ENCODE measurements around the gene UBR1. TPM values are rescaled to one million over a fixed set of nuclear protein-coding genes. Genes with fewer than 3 reads are reported as not detected.
"Not testable (repeated sequence)": the region's sequence is repeated elsewhere in the genome, so short reads cannot be mapped to it uniquely, and the experiment has no call there.

UBR1 gene
- total RNA-seq, 2 experiments from 2014 or later, result 42.6 to 45.9 TPM

DNA sequence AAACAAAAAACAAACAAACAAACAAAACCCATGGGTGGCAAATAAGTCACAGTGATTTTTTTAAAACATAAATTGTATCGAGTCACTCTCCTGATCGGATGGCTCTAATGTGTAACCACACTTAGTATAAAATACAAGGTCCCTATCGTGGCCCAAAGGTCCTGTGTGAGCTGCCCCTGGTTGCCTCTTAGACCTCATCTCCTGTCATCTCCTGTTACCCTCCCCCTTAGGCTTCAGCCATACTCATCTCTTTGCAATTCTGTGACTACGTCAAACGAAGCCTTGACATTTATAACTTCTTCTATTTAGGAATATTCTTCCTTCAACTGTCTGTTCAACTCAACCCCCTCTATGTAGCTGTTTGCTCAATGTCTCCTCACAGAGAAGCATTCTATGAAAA lies 141.4 kb downstream of the UBR1 start:
- H3K36me3 ChIP-seq (ENCODE audit: insufficient read depth, low read length), result peaks cover 63% of the 10 kb centered on the region
- H3K27ac Mint-ChIP-seq, result no peak overlapping the region
- CTCF ChIA-PET, result no interaction called here

DNA sequence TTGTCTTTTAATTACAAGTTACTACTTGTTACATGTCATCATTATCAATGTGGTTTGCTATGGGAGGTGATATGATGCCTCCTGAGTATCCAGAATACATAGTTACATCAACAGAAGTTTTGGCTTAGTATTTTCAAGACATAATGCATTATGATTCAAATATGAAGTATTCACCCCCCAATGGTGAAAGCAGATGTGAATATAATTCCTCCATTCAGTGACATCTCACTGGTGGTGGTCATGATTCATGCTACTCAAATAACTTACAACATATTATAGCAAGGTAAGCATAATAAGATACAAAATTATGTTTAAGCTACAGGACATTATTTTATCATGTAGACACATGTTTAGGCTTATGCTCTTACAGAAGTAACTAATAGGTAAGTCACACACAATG lies 150.3 kb downstream of the UBR1 start:
- ChIA-PET POLR2A (no interaction called here), CTCF (no interaction called here)
- H3K27me3 Mint-ChIP-seq, result no peaks in the 10 kb centered on the region
- intact Hi-C loops (cut with DNase I, micrococcal nuclease), result no loop called here
- Histone ChIP-seq H3K27ac (ENCODE audit: low read depth in 1 of 2, low read length in 2 of 2) (no peak overlapping the region), H3K27me3 (ENCODE audit: control insufficient read depth in 1 of 2, insufficient read depth in 2 of 2, low read length in 2 of 2) (no peaks in the 10 kb centered on the region), H3K9me3 (ENCODE audit: control insufficient read depth in 1 of 2, insufficient read depth in 1 of 2, low read length in 2 of 2) (no peaks in the 10 kb centered on the region), H3K36me3 (ENCODE audit: insufficient read depth, low read length) (peaks cover 69% of the 10 kb centered on the region), H3K4me1 (ENCODE audit: insufficient read depth, low read length) (no peaks in the 10 kb centered on the region), H3K4me3 (ENCODE audit: low read length) (no peak overlapping the region)
- H3K27ac Mint-ChIP-seq, result no peak overlapping the region
- DNase-seq, result no peak
- no peak overlapping the region for H3K4me3 Mint-ChIP-seq
- H3K4me1 Mint-ChIP-seq (ENCODE audit: low read depth), result no peaks in the 10 kb centered on the region
- H3K9me3 Mint-ChIP-seq, result no peaks in the 10 kb centered on the region
- ATAC-seq (ENCODE audit: poor library complexity), result no peak
- H3K36me3 Mint-ChIP-seq (ENCODE audit: low read depth), result peaks cover 91% of the 10 kb centered on the region
- TF ChIP-seq, protein P1, sequence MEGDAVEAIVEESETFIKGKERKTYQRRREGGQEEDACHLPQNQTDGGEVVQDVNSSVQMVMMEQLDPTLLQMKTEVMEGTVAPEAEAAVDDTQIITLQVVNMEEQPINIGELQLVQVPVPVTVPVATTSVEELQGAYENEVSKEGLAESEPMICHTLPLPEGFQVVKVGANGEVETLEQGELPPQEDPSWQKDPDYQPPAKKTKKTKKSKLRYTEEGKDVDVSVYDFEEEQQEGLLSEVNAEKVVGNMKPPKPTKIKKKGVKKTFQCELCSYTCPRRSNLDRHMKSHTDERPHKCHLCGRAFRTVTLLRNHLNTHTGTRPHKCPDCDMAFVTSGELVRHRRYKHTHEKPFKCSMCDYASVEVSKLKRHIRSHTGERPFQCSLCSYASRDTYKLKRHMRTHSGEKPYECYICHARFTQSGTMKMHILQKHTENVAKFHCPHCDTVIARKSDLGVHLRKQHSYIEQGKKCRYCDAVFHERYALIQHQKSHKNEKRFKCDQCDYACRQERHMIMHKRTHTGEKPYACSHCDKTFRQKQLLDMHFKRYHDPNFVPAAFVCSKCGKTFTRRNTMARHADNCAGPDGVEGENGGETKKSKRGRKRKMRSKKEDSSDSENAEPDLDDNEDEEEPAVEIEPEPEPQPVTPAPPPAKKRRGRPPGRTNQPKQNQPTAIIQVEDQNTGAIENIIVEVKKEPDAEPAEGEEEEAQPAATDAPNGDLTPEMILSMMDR (IDR thresholded peaks at IDR 0.05), result no peak

More for the DNA sequence above, 141.4 kb downstream of the UBR1 start:
- Mint-ChIP-seq H3K36me3 (ENCODE audit: low read depth) (peaks cover 77% of the 10 kb centered on the region), H3K27me3 (no peaks in the 10 kb centered on the region), H3K4me1 (ENCODE audit: low read depth) (no peaks in the 10 kb centered on the region), H3K4me3 (no peak overlapping the region), H3K9me3 (no peaks in the 10 kb centered on the region)
- no peaks in the 10 kb centered on the region for H3K9me3 ChIP-seq (ENCODE audit: control insufficient read depth in 1 of 2, insufficient read depth in 1 of 2, low read length in 2 of 2)
- no peaks in the 10 kb centered on the region for H3K27me3 ChIP-seq (ENCODE audit: control insufficient read depth in 1 of 2, insufficient read depth in 2 of 2, low read length in 2 of 2)
- DNase-seq (no peak), ATAC-seq (ENCODE audit: poor library complexity) (no peak)
- TF ChIP-seq, protein P1 (IDR thresholded peaks at IDR 0.05), result no peak
- intact Hi-C loops (cut with DNase I, micrococcal nuclease), result no loop called here
- no peaks in the 10 kb centered on the region for H3K4me1 ChIP-seq (ENCODE audit: insufficient read depth, low read length)
- no peak overlapping the region for H3K27ac ChIP-seq (ENCODE audit: low read depth in 1 of 2, low read length in 2 of 2)
- POLR2A ChIA-PET, result no interaction called here
- H3K4me3 ChIP-seq (ENCODE audit: low read length), result no peak overlapping the region

DNA sequence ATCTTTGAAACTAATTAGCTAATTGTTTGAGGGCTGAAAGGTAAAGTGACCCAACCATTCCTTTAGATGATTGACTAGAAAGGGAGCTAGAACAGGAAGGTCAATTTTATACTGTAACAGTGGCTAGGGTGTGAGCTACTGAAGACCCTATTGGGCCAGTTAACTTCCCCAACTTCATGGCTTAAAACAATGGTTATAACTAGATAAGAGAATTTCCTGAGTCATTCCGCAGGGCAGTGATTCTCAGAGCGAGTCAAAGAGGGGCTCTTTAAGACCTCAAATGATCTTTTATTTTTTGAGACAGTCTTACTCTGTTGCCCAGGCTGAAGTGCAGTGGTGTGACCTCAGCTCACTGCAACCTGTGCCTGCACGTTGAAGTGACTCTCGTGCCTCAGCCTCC lies 151.5 kb downstream of the UBR1 start:
- intact Hi-C loops (cut with DNase I, micrococcal nuclease), result no loop called here
- Histone ChIP-seq H3K36me3 (ENCODE audit: insufficient read depth, low read length) (peaks cover 71% of the 10 kb centered on the region), H3K4me3 (ENCODE audit: low read length) (no peak overlapping the region), H3K9me3 (ENCODE audit: control insufficient read depth in 1 of 2, insufficient read depth in 1 of 2, low read length in 2 of 2) (no peaks in the 10 kb centered on the region), H3K4me1 (ENCODE audit: insufficient read depth, low read length) (no peaks in the 10 kb centered on the region), H3K27ac (ENCODE audit: low read depth in 1 of 2, low read length in 2 of 2) (no peak overlapping the region), H3K27me3 (ENCODE audit: control insufficient read depth in 1 of 2, insufficient read depth in 2 of 2, low read length in 2 of 2) (no peaks in the 10 kb centered on the region)
- Mint-ChIP-seq H3K27ac (no peak overlapping the region), H3K4me1 (ENCODE audit: low read depth) (no peaks in the 10 kb centered on the region), H3K36me3 (ENCODE audit: low read depth) (peaks cover 87% of the 10 kb centered on the region), H3K4me3 (no peak overlapping the region), H3K27me3 (no peaks in the 10 kb centered on the region), H3K9me3 (no peaks in the 10 kb centered on the region)
- TF ChIP-seq, protein P1 (IDR thresholded peaks at IDR 0.05), result no peak
- ChIA-PET CTCF (no interaction called here), POLR2A (no interaction called here)
- ATAC-seq (ENCODE audit: poor library complexity), result no peak
- DNase-seq, result no peak

DNA sequence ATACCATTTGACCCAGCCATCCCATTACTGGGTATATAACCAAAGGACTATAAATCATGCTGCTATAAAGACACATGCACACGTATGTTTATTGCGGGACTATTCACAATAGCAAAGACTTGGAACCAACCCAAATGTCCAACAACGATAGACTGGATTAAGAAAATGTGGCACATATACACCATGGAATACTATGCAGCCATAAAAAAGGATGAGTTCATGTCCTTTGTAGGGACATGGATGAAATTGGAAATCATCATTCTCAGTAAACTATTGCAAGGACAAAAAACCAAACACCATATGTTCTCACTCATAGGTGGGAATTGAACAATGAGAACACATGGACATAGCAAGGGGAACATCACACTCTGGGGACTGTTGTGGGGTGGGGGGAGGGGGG lies 156.9 kb downstream of the UBR1 start:
- POLR2A ChIA-PET, result interaction anchor here (0.6 kb wide), 1 partner anchor 1081 kb away, joined by 5 read pairs; no protein-coding TSS in a partner anchor
- H3K36me3 Mint-ChIP-seq (ENCODE audit: low read depth), result peaks cover 87% of the 10 kb centered on the region

More for the DNA sequence above, 156.9 kb downstream of the UBR1 start:
- intact Hi-C loops (cut with DNase I, micrococcal nuclease); H3K27me3 Mint-ChIP-seq; H3K4me1 Mint-ChIP-seq (ENCODE audit: low read depth); H3K4me3 Mint-ChIP-seq; DNase-seq; CTCF ChIA-PET; H3K27ac ChIP-seq (ENCODE audit: low read depth in 1 of 2, low read length in 2 of 2); H3K4me3 ChIP-seq (ENCODE audit: low read length); H3K9me3 Mint-ChIP-seq; H3K27ac Mint-ChIP-seq; ATAC-seq (ENCODE audit: poor library complexity); H3K9me3 ChIP-seq (ENCODE audit: control insufficient read depth in 1 of 2, insufficient read depth in 1 of 2, low read length in 2 of 2); H3K27me3 ChIP-seq (ENCODE audit: control insufficient read depth in 1 of 2, insufficient read depth in 2 of 2, low read length in 2 of 2); H3K4me1 ChIP-seq (ENCODE audit: insufficient read depth, low read length): not testable (repeated sequence)
- H3K36me3 ChIP-seq (ENCODE audit: insufficient read depth, low read length), result peaks cover 75% of the 10 kb centered on the region
